NB4 (cell line): Measurements from ENCODE around the gene CDH1.

Experiments used
- CTCF ChIP-seq: IDR thresholded peaks from one replicate; pipeline ENCODE4 v1.5.1; 2012; ENCODE audit warnings: low read depth, low read length
- MAX ChIP-seq: IDR thresholded peaks from 2 replicates; pipeline ENCODE4 v1.6.1; 2011; ENCODE audit warnings: low read depth, low read length
- POLR2A ChIP-seq: IDR thresholded peaks from 2 replicates; pipeline ENCODE4 v1.6.1; 2011; ENCODE audit warnings: mild to moderate bottlenecking; ENCODE audit not compliant: insufficient read length; ENCODE audit errors: extremely low read depth

GRCh38 chr16:68806981-68807380 is 69.9 kb downstream of the CDH1 start:
- no peak for TF ChIP-seq CTCF
- TF ChIP-seq POLR2A, result no peak
- no peak for TF ChIP-seq MAX
